GM18505 (cell line): Measurements from ENCODE around the gene NCOA4.

Experiments used
- ATAC-seq: cut with Tn5 transposase; IDR thresholded peaks from one replicate; pipeline ENCODE4 v1.9.1; 2021; ENCODE audit not compliant: unreplicated experiment
- POLR2A ChIP-seq: IDR thresholded peaks from 4 replicates; pipeline ENCODE4 v1.6.1; 2011; ENCODE audit warnings: borderline replicate concordance; ENCODE audit not compliant: insufficient read depth, insufficient read length; ENCODE audit errors: extremely low read depth

Gene NCOA4

GRCh38 chr10:46030091-46030937 lies at the start of gene NCOA4:
Gene NCOA4, minus strand, starts transcription at chr10:46030623. Its CDS starts 13,943 bp downstream, at chr10:46016680.
- ATAC-seq: peak; percentile 97
- TF ChIP-seq POLR2A: peak; percentile 95

DNA sequence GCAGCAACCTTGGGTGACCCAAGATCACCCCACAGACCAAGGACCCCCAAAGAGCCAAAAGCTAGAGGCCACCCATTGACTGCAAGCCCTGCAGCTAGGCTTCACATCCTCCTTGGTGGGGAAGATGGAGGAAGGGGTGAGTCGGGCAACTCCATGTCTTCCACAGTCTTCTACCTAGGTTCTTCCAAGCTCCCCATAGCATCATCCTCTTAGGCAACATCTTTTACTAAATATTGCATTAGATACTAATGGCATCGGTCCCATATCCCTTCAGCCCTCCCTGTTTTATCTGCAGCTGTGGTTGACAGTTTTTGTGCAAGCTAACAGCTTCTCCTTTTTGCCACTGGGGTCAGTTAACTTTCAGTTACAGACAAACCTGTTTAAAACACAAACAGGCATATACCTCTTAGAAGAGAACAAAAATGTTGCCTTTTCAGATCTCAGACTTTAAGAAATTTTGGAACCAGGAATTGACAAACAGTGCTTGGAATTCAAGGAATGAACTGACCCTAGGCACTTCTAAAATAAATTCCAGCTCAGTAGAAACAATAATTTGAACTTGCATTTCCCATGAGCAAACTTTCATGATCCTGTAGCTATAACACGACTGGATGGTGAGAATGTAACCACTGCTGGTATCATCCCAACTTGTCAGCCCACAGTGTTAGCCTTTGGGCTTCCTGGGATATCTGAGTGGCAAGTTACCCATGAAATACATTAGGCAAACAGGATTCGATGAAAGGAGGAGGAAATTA lies 49.6 kb upstream of the NCOA4 start:
- no peak for TF ChIP-seq POLR2A
- no peak for ATAC-seq

- no peak for TF ChIP-seq POLR2A
- no peak for ATAC-seq
Observed at GRCh38 chr10:46077731-46078413, 47.4 kb upstream of the NCOA4 start.

GRCh38 chr10:46077141-46077554 lies 46.7 kb upstream of the NCOA4 start:
- no peak for ATAC-seq
- TF ChIP-seq POLR2A: no peak

GRCh38 chr10:46075869-46076268 lies 45.4 kb upstream of the NCOA4 start:
- no peak for TF ChIP-seq POLR2A
- ATAC-seq: no peak

- no peak for TF ChIP-seq POLR2A
- ATAC-seq: no peak
Observed at GRCh38 chr10:46074196-46074946, 43.9 kb upstream of the NCOA4 start.

DNA sequence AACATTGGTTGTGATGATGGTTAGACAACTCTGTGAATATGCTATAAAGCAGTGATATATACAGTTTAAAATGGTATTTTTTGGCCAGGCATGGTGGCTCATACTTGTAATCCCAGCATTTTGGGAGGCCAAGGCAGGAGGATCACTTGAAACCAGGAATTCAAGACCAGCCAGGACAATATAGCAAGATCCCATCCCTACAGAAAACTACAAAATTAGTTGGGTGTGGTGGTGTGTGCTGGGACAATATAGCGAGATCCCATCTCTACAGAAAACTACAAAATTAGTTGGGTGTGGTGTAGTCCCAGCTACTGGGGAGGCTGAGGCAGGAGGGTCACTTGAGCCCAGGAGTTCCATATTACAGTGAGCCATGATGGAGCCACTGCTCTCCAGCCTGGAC lies 43.1 kb upstream of the NCOA4 start:
- no peak for ATAC-seq
- no peak for TF ChIP-seq POLR2A

- TF ChIP-seq POLR2A: no peak
- ATAC-seq: no peak
Observed at GRCh38 chr10:46070749-46071148, 40.3 kb upstream of the NCOA4 start.

- TF ChIP-seq POLR2A: no peak
Observed at GRCh38 chr10:46069771-46070463, 39.5 kb upstream of the NCOA4 start.

DNA sequence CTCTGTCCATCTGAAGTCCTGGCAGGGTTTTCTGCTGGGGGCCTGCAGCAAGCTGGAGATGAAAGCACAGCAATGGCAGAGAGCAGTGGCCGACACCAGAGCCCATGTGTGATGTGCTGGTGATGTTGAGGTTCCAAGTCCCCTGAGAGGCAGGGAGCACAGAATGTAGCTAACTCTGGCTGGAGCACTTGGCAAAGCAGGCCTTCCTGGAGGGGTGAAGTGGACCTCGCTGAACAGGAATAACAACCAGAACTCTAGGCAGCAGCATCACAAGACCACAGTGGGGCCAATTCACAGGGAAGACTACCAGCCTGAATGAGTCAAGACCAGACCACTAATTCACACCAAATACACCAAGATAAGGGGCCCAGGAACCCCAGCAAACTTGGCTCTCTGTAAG lies 38.5 kb upstream of the NCOA4 start:
- no peak for ATAC-seq
- no peak for TF ChIP-seq POLR2A

More at GRCh38 chr10:46069771-46070463, 39.5 kb upstream of the NCOA4 start:
- no peak for ATAC-seq

GRCh38 chr10:46068117-46068516 lies 37.7 kb upstream of the NCOA4 start:
- TF ChIP-seq POLR2A: no peak
- ATAC-seq: no peak

GRCh38 chr10:46064269-46064817 lies 33.9 kb upstream of the NCOA4 start:
- ATAC-seq: no peak
- TF ChIP-seq POLR2A: no peak

DNA sequence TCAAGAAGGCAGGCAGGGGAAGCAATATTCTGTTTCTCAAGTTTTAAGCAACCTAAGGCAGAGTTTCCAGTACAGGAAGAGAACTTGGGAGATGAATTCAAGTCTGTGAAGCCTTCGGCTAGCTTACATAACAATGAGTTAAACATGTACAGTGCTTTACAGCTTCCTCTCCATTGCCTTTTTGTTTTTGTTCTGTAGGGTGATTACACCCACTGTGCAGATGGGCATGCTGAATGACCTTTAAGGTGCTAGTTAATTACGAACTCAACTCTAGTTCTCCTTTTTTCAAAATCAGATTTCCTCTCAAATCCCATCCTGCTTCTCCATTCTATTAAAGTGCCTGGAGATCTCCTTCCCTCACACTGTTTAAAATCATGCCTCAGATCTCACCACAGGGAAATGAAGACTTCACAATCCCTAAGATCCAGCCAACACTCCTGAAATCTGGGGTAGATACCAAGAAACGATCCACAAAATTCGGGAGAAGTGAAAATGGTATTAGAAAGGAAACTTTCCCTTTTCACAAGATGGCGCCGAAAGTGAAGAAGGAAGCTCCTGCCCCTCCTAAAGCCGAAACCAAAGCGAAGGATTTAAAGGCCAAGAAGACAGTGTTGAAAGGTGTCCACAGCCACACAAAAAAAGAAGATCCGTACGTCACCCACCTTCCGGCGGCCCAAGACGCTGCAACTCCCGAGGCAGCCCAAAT lies 32.5 kb upstream of the NCOA4 start:
- no peak for ATAC-seq
- no peak for TF ChIP-seq POLR2A
